ENCODE data around the gene FBXW9. TPM values are rescaled to one million over a fixed set of nuclear protein-coding genes. Genes with fewer than 3 reads are reported as not detected.

Gene FBXW9
- total and polyA plus RNA-seq, 3 experiments from 2014 or later, result 5.9 to 8.1 (median 7.9) TPM

DNA sequence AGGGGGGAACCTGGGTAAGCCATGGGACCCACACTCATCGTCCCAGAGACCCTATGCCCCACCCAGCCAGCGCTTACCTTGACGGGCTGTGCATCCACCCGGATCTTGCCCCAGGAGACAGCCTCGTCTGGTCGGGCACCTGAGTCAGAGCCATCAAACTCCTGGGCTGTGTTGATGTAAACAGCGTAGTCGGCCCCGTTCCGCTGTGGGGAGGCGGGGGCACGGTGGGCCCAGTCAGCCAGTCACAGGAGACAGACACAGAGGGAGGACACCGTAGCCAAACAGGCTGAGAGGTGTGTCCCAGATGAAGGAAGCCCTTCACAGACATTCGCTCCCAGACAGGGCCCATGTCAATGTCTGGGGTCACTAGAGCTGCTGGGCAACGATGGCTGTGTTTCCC lies 20.5 kb downstream of the FBXW9 start:
- Histone ChIP-seq H3K27ac (ENCODE audit: low read depth, low read length) (no peak overlapping the region), H3K36me3 (ENCODE audit: insufficient read depth, low read length) (peaks cover 55% of the 10 kb centered on the region), H3K4me3 (ENCODE audit: low read length) (no peak overlapping the region), H3K4me1 (ENCODE audit: insufficient read depth, low read length) (peaks cover 19% of the 10 kb centered on the region), H3K9me3 (ENCODE audit: low read length) (no peaks in the 10 kb centered on the region), H3K27me3 (ENCODE audit: insufficient read depth, low read length, poor library complexity, severe bottlenecking) (no peaks in the 10 kb centered on the region)
- peaks cover 5 to 74% (median 18%) of the 10 kb centered on the region in 3 donors for H3K36me3 Mint-ChIP-seq
- no peak for DNase-seq
- peak overlapping the region in 1 of 7 donors; percentile 90 for H3K4me3 Mint-ChIP-seq
- CTCF ChIA-PET, result interaction anchor here (1.0 to 5.3 kb wide), 11 partner anchors 10 to 215 kb away, joined by 3 to 32 read pairs (median 3); partner anchors contain the start of genes GCDH, MAN2B1 and WDR83
- POLR2A ChIA-PET, result no interaction called here
- H3K4me1 Mint-ChIP-seq, result peaks cover 17 to 35% (median 26%) of the 10 kb centered on the region in 3 donors
- peak overlapping the region in 4 of 8 donors; percentile 40 to 89 (median 51) for H3K27ac Mint-ChIP-seq
- H3K9me3 Mint-ChIP-seq, result no peaks in the 10 kb centered on the region
- H3K27me3 Mint-ChIP-seq, result no peaks in the 10 kb centered on the region

- H3K4me1 ChIP-seq (ENCODE audit: insufficient read depth, low read length), result peaks cover 22% of the 10 kb centered on the region
- H3K27me3 ChIP-seq (ENCODE audit: insufficient read depth, low read length, poor library complexity, severe bottlenecking), result no peaks in the 10 kb centered on the region
- no peaks in the 10 kb centered on the region for H3K9me3 Mint-ChIP-seq
- H3K36me3 Mint-ChIP-seq, result peaks cover 4 to 73% (median 18%) of the 10 kb centered on the region in 3 donors
- no peak overlapping the region for H3K4me3 ChIP-seq (ENCODE audit: low read length)
- no peak overlapping the region for H3K27ac ChIP-seq (ENCODE audit: low read depth, low read length)
- DNase-seq, result no peak
- no peak overlapping the region for H3K4me3 Mint-ChIP-seq
- H3K36me3 ChIP-seq (ENCODE audit: insufficient read depth, low read length), result peaks cover 55% of the 10 kb centered on the region
- CTCF ChIA-PET, result interaction anchor here (1.2 to 2.1 kb wide), 4 partner anchors 108 to 215 kb away, joined by 3 to 6 read pairs (median 5); partner anchors contain the start of gene GCDH
- no peak overlapping the region for H3K27ac Mint-ChIP-seq
- H3K9me3 ChIP-seq (ENCODE audit: low read length), result no peaks in the 10 kb centered on the region
- peaks cover 20 to 38% (median 27%) of the 10 kb centered on the region in 3 donors for H3K4me1 Mint-ChIP-seq
- POLR2A ChIA-PET, result no interaction called here
- no peaks in the 10 kb centered on the region for H3K27me3 Mint-ChIP-seq
Observed at GRCh38 chr19:12675399-12675798, 21.0 kb downstream of the FBXW9 start.

DNA sequence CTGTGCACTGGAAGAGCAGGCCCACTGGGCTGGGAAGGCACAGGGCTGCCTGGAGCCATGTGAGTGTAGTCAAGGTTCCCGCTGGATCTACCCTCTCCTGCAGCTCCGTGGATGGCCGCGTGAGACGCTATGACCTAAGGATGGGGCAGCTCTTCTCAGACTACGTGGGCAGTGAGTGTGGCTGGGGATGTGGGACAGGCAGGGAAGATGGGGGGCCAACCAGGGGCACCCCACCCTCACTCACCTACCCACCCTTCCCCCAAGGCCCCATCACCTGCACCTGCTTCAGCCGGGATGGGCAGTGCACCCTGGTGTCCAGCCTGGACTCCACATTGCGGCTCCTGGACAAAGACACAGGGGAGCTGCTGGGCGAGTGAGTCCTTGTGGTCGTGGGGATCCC lies 23.7 kb downstream of the FBXW9 start:
- DNase-seq, result no peak
- ChIA-PET POLR2A (interaction anchor here (0.9 kb wide), 1 partner anchor 12 kb away, joined by 3 read pairs; no protein-coding TSS in a partner anchor), CTCF (interaction anchor here (0.6 to 4.3 kb wide), 12 partner anchors 8 to 109 kb away, joined by 3 to 19 read pairs (median 5); partner anchors contain the start of genes DHPS and GET3)
- Mint-ChIP-seq H3K27me3 (no peaks in the 10 kb centered on the region), H3K9me3 (no peaks in the 10 kb centered on the region), H3K27ac (peak overlapping the region in 2 of 8 donors; percentile 51 to 58), H3K4me1 (peaks cover 37 to 49% (median 38%) of the 10 kb centered on the region in 3 donors), H3K36me3 (peaks cover 4 to 68% (median 11%) of the 10 kb centered on the region in 3 donors), H3K4me3 (no peak overlapping the region)
- Histone ChIP-seq H3K27ac (ENCODE audit: low read depth, low read length) (no peak overlapping the region), H3K4me3 (ENCODE audit: low read length) (no peak overlapping the region), H3K4me1 (ENCODE audit: insufficient read depth, low read length) (peaks cover 30% of the 10 kb centered on the region), H3K27me3 (ENCODE audit: insufficient read depth, low read length, poor library complexity, severe bottlenecking) (no peaks in the 10 kb centered on the region), H3K9me3 (ENCODE audit: low read length) (no peaks in the 10 kb centered on the region), H3K36me3 (ENCODE audit: insufficient read depth, low read length) (peaks cover 34% of the 10 kb centered on the region)

DNA sequence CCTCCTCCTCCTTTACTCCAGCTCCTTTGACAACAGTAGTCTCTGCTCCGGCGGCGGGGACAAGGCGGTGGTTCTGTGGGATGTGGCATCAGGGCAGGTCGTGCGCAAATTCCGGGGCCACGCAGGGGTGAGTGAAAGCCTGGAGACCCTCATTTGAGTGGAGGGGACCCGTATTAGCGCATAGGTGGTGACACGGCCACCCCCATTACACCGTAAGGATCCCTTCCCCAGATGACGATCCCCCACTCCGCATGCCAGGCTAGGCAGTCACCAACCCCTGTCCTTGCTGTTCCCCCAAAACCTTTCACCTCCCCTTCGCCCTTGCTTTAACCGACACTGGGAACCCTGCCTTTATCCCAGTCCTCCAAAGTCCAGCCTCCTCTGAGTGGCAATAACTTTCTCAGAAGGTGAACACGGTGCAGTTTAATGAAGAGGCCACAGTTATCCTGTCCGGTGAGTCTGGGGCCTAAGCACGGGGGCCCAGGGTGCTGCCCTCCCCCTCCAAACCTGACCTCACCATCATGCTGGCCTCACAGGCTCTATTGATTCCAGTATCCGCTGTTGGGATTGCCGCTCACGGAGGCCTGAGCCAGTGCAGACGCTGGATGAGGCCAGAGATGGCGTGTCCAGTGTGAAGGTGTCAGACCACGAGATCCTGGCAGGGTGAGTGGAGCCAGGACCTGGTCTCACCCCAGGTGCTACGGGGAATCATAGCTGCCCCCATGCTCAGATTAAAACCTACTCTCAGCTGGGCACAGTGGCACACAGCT lies 26.1 kb downstream of the FBXW9 start:
- Mint-ChIP-seq H3K4me1 (peaks cover 45 to 56% (median 46%) of the 10 kb centered on the region in 3 donors), H3K4me3 (peak overlapping the region; percentile 87 to 99 (median 95)), H3K36me3 (peaks cover 4 to 54% (median 6%) of the 10 kb centered on the region in 3 donors), H3K9me3 (no peaks in the 10 kb centered on the region), H3K27ac (peak overlapping the region; percentile 42 to 100 (median 100)), H3K27me3 (no peaks in the 10 kb centered on the region)
- POLR2A ChIA-PET, result interaction anchor here (0.9 to 2.2 kb wide), 4 partner anchors 26 to 136 kb away, joined by 3 to 12 read pairs (median 4); partner anchors contain the start of genes FBXW9, RNASEH2A, ZNF490 and ZNF791
- CTCF ChIA-PET, result interaction anchor here (0.7 to 4.3 kb wide), 8 partner anchors 11 to 110 kb away, joined by 3 to 19 read pairs (median 6); partner anchors contain the start of gene DHPS
- peaks cover 34% of the 10 kb centered on the region for H3K4me1 ChIP-seq (ENCODE audit: insufficient read depth, low read length)
- peak overlapping the region; percentile 86 for H3K27ac ChIP-seq (ENCODE audit: low read depth, low read length)
- H3K9me3 ChIP-seq (ENCODE audit: low read length), result no peaks in the 10 kb centered on the region
- H3K27me3 ChIP-seq (ENCODE audit: insufficient read depth, low read length, poor library complexity, severe bottlenecking), result no peaks in the 10 kb centered on the region
- H3K36me3 ChIP-seq (ENCODE audit: insufficient read depth, low read length), result peaks cover 12% of the 10 kb centered on the region
- peak overlapping the region; percentile 71 for H3K4me3 ChIP-seq (ENCODE audit: low read length)
- no peak for DNase-seq

- CTCF ChIA-PET, result interaction anchor here (0.6 to 2.5 kb wide), 8 partner anchors 9 to 127 kb away, joined by 3 to 8 read pairs (median 3); partner anchors contain the start of gene DHPS
- peaks cover 42% of the 10 kb centered on the region for H3K4me1 ChIP-seq (ENCODE audit: insufficient read depth, low read length)
- H3K4me1 Mint-ChIP-seq, result peaks cover 50 to 64% (median 52%) of the 10 kb centered on the region in 3 donors
Observed at GRCh38 chr19:12669270-12670158, 26.9 kb downstream of the FBXW9 start.

GRCh38 chr19:12668932-12669269 lies 27.5 kb downstream of the FBXW9 start:
- peaks cover 43% of the 10 kb centered on the region for H3K4me1 ChIP-seq (ENCODE audit: insufficient read depth, low read length)
- Mint-ChIP-seq H3K9me3 (no peaks in the 10 kb centered on the region), H3K4me1 (peaks cover 48 to 64% (median 52%) of the 10 kb centered on the region in 3 donors), H3K27ac (peak overlapping the region; percentile 99 to 100 (median 100)), H3K4me3 (peak overlapping the region; percentile 87 to 99 (median 95)), H3K27me3 (no peaks in the 10 kb centered on the region), H3K36me3 (peaks cover 2 to 54% (median 4%) of the 10 kb centered on the region in 3 donors)
- H3K27me3 ChIP-seq (ENCODE audit: insufficient read depth, low read length, poor library complexity, severe bottlenecking), result no peaks in the 10 kb centered on the region
- peak overlapping the region; percentile 71 for H3K4me3 ChIP-seq (ENCODE audit: low read length)
- ChIA-PET CTCF (interaction anchor here (0.6 to 2.5 kb wide), 8 partner anchors 10 to 179 kb away, joined by 3 to 8 read pairs (median 3); partner anchors contain the start of gene DHPS), POLR2A (interaction anchor here (0.5 to 2.2 kb wide), 10 partner anchors 13 to 1904 kb away, joined by 3 to 12 read pairs (median 3); partner anchors contain the start of genes DHPS, GCDH, RNASEH2A and TRIR)
- H3K36me3 ChIP-seq (ENCODE audit: insufficient read depth, low read length), result peaks cover 3% of the 10 kb centered on the region
- peak; percentile 64 to 82 (median 68) for DNase-seq
- no peaks in the 10 kb centered on the region for H3K9me3 ChIP-seq (ENCODE audit: low read length)
- H3K27ac ChIP-seq (ENCODE audit: low read depth, low read length), result peak overlapping the region; percentile 86

More at GRCh38 chr19:12669270-12670158, 26.9 kb downstream of the FBXW9 start:
- Mint-ChIP-seq H3K36me3 (peaks cover 4 to 55% (median 5%) of the 10 kb centered on the region in 3 donors), H3K27ac (peak overlapping the region; percentile 99 to 100 (median 100)), H3K27me3 (no peaks in the 10 kb centered on the region), H3K9me3 (no peaks in the 10 kb centered on the region), H3K4me3 (peak overlapping the region; percentile 87 to 99 (median 95))
- Histone ChIP-seq H3K27ac (ENCODE audit: low read depth, low read length) (peak overlapping the region; percentile 86), H3K27me3 (ENCODE audit: insufficient read depth, low read length, poor library complexity, severe bottlenecking) (no peaks in the 10 kb centered on the region), H3K9me3 (ENCODE audit: low read length) (no peaks in the 10 kb centered on the region), H3K4me3 (ENCODE audit: low read length) (peak overlapping the region; percentile 71), H3K36me3 (ENCODE audit: insufficient read depth, low read length) (peaks cover 9% of the 10 kb centered on the region)
- DNase-seq, result peak; percentile 63 to 84 (median 74)
- POLR2A ChIA-PET, result interaction anchor here (0.5 to 2.2 kb wide), 12 partner anchors 12 to 1089 kb away, joined by 3 to 12 read pairs (median 3); partner anchors contain the start of genes DHPS, FBXW9, GCDH and JUNB

GRCh38 chr19:12668346-12668745 lies 28.1 kb downstream of the FBXW9 start:
- Mint-ChIP-seq H3K4me3 (peak overlapping the region; percentile 87 to 99 (median 95)), H3K4me1 (peaks cover 48 to 64% (median 52%) of the 10 kb centered on the region in 3 donors), H3K36me3 (peaks cover 2 to 54% (median 4%) of the 10 kb centered on the region in 3 donors), H3K27ac (peak overlapping the region; percentile 99 to 100 (median 100)), H3K9me3 (no peaks in the 10 kb centered on the region), H3K27me3 (no peaks in the 10 kb centered on the region)
- H3K27ac ChIP-seq (ENCODE audit: low read depth, low read length), result peak overlapping the region; percentile 86
- POLR2A ChIA-PET, result interaction anchor here (0.5 to 2.2 kb wide), 4 partner anchors 54 to 1903 kb away, joined by 3 to 12 read pairs (median 3); partner anchors contain the start of genes TRIR, ZNF490 and ZNF791
- no peaks in the 10 kb centered on the region for H3K36me3 ChIP-seq (ENCODE audit: insufficient read depth, low read length)
- CTCF ChIA-PET, result interaction anchor here (0.9 to 5.7 kb wide), 6 partner anchors 10 to 179 kb away, joined by 3 to 32 read pairs (median 3); partner anchors contain the start of gene DHPS
- H3K27me3 ChIP-seq (ENCODE audit: insufficient read depth, low read length, poor library complexity, severe bottlenecking), result no peaks in the 10 kb centered on the region
- H3K4me3 ChIP-seq (ENCODE audit: low read length), result peak overlapping the region; percentile 71
- no peak for DNase-seq
- H3K9me3 ChIP-seq (ENCODE audit: low read length), result no peaks in the 10 kb centered on the region
- H3K4me1 ChIP-seq (ENCODE audit: insufficient read depth, low read length), result peaks cover 43% of the 10 kb centered on the region

Measured in CD8-positive, alpha-beta memory T cell (primary cell).